Nucleus accumbens (tissue), 56 donors: ENCODE results near the gene BNC1.

Source experiments
- DNase-seq, 56 donors: peaks; one replicate each; lab custom pipeline; 2025; lab: John Stamatoyannopoulos, UW

Gene BNC1

GRCh38 chr15:83284559-83285283 lies at the start of gene BNC1:
Gene BNC1, minus strand, starts transcription at chr15:83284664. Its CDS starts 36 bp downstream, at chr15:83284628.
- DNase-seq, result no peak

GRCh38 chr15:83327041-83327440 lies 42.6 kb upstream of the BNC1 start:
- no peak for DNase-seq

- DNase-seq, result no peak
These were observed 40.3 kb upstream of the BNC1 start for GRCh38 chr15:83324799-83325198.

GRCh38 chr15:83323296-83323711 lies 38.8 kb upstream of the BNC1 start:
- DNase-seq, result peak in 2 of 56 donors; percentile 21 to 27

GRCh38 chr15:83322691-83323090 lies 38.2 kb upstream of the BNC1 start:
- no peak for DNase-seq

- DNase-seq, result no peak
These were observed 37.6 kb upstream of the BNC1 start for GRCh38 chr15:83322061-83322460.

- no peak for DNase-seq
These were observed 36.4 kb upstream of the BNC1 start for GRCh38 chr15:83320844-83321243.

- no peak for DNase-seq
These were observed 35.9 kb upstream of the BNC1 start for GRCh38 chr15:83320404-83320803.

GRCh38 chr15:83319771-83320170 lies 35.3 kb upstream of the BNC1 start:
- no peak for DNase-seq

- no peak for DNase-seq
These were observed 34.5 kb upstream of the BNC1 start for GRCh38 chr15:83318861-83319415.

- no peak for DNase-seq
These were observed 33.6 kb upstream of the BNC1 start for GRCh38 chr15:83318036-83318435.

- no peak for DNase-seq
These were observed 27.6 kb upstream of the BNC1 start for GRCh38 chr15:83312071-83312470.

- no peak for DNase-seq
These were observed 26.3 kb upstream of the BNC1 start for GRCh38 chr15:83310521-83311456.

GRCh38 chr15:83308671-83309070 lies 24.2 kb upstream of the BNC1 start:
- no peak for DNase-seq

GRCh38 chr15:83306561-83306960 lies 22.1 kb upstream of the BNC1 start:
- no peak for DNase-seq

GRCh38 chr15:83305704-83306291 lies 21.3 kb upstream of the BNC1 start:
- peak in 14 of 56 donors; percentile 1 to 42 (median 16) for DNase-seq

- DNase-seq, result no peak
These were observed 20.6 kb upstream of the BNC1 start for GRCh38 chr15:83304861-83305703.

- DNase-seq, result no peak
These were observed 19.1 kb upstream of the BNC1 start for GRCh38 chr15:83303535-83303934.

- no peak for DNase-seq
These were observed 16.4 kb upstream of the BNC1 start for GRCh38 chr15:83300826-83301225.

GRCh38 chr15:83299462-83299861 lies 15.0 kb upstream of the BNC1 start:
- no peak for DNase-seq
